ENCODE data around the gene PLEKHO2. TPM values are rescaled to one million over a fixed set of nuclear protein-coding genes. Genes with fewer than 3 reads are reported as not detected.

PLEKHO2 gene
- total RNA-seq, 4 donors from 2014 or later: 10.3 to 46.2 (median 23.0) TPM

- no peaks in the 10 kb centered on the region for H3K36me3 ChIP-seq
- intact Hi-C loops (cut with DNase I; ENCODE audit: low total_unique reads): no loop called here
- no peak for DNase-seq
- no peaks in the 10 kb centered on the region for H3K9me3 ChIP-seq
- H3K4me3 ChIP-seq: no peak overlapping the region
- H3K27ac ChIP-seq: peak overlapping the region; percentile 40 to 48
- H3K4me1 ChIP-seq: peaks cover 18 to 29% of the 10 kb centered on the region in 2 donors
- no peaks in the 10 kb centered on the region for H3K27me3 ChIP-seq
- TF ChIP-seq CTCF (IDR thresholded peaks at IDR 0.05): no peak
- no peak for TF ChIP-seq POLR2A (IDR thresholded peaks at IDR 0.05)
These were observed 12.8 kb downstream of the PLEKHO2 start for GRCh38 chr15:64854526-64854925.

DNA sequence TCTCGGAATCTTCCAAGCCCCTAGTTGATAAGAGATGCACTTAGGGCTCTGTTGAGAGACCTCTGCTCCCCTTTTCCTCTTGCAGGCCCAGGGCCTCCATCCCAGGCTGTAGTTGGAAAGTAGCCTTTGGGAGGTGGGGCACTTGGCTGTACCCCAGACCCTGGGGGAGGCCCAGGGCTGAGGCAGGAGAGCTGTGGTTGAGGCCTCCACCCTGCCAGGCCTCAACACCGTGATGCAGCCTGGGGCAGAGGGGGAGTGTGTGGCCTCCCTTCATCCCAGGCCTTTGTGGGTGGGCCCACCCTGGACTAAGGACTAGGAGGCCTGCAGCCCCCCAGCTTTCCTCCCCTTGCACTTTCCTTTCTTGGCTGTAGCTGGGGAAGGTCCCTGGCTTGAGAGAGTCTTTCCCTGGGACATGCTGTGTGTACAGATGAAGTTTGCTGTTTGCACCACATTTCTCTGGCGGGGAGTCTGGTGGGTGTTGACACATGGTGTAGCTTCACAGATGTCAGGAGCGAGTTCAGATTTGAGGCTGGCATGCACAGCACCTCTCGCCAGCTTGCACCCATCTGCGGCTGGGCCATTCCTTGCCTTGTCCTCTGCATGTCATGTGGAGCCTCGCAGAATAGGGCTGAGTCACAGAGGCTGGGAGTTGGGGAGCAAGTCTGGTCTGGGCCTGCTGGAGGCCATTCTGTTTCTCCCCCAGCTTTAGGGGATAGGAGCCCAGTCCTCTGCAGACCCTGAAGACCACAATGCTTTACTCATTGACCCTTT is 13.7 kb downstream of the PLEKHO2 start:
- intact Hi-C loops (cut with DNase I; ENCODE audit: low total_unique reads): no loop called here
- Histone ChIP-seq H3K9me3 (no peaks in the 10 kb centered on the region), H3K4me1 (peaks cover 18 to 29% of the 10 kb centered on the region in 2 donors), H3K36me3 (no peaks in the 10 kb centered on the region), H3K27ac (peak overlapping the region; percentile 72 to 80), H3K27me3 (no peaks in the 10 kb centered on the region), H3K4me3 (no peak overlapping the region)
- TF ChIP-seq POLR2A (IDR thresholded peaks at IDR 0.05) (no peak), CTCF (IDR thresholded peaks at IDR 0.05) (no peak)
- DNase-seq: no peak

DNA sequence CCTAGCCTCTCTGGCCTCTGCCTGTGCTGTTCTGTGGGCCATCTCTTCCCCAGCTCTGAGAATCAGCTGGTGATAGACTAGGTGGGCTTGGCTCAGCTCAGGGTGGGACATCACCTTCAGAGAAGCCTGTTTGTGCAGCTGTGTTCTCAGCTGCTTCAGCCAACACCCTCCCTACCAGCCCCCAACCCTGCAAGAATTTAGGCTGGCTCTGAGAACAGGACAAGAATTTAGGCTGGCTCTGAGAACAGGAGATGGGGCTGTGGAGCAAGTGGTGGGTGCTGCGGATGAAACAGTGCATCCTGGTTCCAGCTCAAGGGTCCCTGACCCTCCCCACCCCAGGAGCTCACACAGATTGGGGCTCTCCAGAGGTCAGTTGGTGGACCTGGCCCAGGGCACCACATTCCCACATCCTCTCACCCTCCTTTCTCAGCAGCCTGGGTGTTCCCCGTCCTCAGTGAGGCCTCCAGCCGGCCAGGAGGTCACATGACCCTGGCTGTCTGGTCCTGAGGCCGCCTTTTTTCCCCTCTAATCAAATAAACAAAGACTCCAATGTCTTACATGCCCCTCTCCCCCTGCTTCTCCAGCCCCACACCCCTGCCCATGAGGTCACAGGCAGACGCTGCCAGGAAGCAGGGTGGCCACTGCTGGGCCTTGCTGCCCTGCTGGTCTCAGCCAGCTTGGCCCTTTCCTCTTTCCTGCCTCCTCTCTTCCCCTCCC is 14.9 kb downstream of the PLEKHO2 start:
- Histone ChIP-seq H3K9me3 (no peaks in the 10 kb centered on the region), H3K27me3 (no peaks in the 10 kb centered on the region), H3K36me3 (no peaks in the 10 kb centered on the region), H3K4me1 (peaks cover 12 to 29% of the 10 kb centered on the region in 2 donors), H3K27ac (peak overlapping the region; percentile 72 to 80), H3K4me3 (no peak overlapping the region)
- DNase-seq: peak in 1 of 2 donors; percentile 51
- intact Hi-C loops (cut with DNase I; ENCODE audit: low total_unique reads): no loop called here
- TF ChIP-seq CTCF (IDR thresholded peaks at IDR 0.05) (no peak), POLR2A (IDR thresholded peaks at IDR 0.05) (no peak)

DNA sequence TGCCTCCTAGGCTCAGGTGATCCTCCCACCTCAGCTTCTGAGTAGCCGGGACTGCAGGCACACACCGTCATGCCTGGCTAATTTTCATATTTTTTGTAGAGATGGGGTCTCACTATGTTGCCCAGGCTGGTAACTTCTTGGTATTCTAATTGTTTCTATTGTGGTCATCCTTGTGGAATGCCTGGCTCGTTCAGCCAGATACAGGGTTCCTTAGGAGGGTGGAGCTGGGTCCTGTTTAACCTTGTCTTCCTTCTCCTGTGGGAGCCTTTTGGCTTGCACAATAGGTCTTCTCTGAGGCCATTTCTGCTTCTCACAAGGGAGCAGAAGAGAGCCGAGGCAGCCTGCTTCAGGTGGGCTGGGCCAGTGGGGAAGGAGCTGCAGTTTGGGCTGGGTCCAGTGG is 15.7 kb downstream of the PLEKHO2 start:
- no peak for TF ChIP-seq POLR2A (IDR thresholded peaks at IDR 0.05)
- TF ChIP-seq CTCF (IDR thresholded peaks at IDR 0.05): no peak
- Histone ChIP-seq H3K27ac (peak overlapping the region; percentile 72 to 80), H3K4me3 (no peak overlapping the region), H3K36me3 (no peaks in the 10 kb centered on the region), H3K4me1 (peaks cover 12 to 33% of the 10 kb centered on the region in 2 donors), H3K9me3 (no peaks in the 10 kb centered on the region), H3K27me3 (no peaks in the 10 kb centered on the region)
- no peak for DNase-seq
- intact Hi-C loops (cut with DNase I; ENCODE audit: low total_unique reads): no loop called here

- H3K27me3 ChIP-seq: no peaks in the 10 kb centered on the region
- H3K27ac ChIP-seq: peak overlapping the region; percentile 72 to 80
- H3K36me3 ChIP-seq: no peaks in the 10 kb centered on the region
- H3K4me3 ChIP-seq: no peak overlapping the region
- no peak for DNase-seq
- no peaks in the 10 kb centered on the region for H3K9me3 ChIP-seq
- intact Hi-C loops (cut with DNase I; ENCODE audit: low total_unique reads): no loop called here
- no peak for TF ChIP-seq POLR2A (IDR thresholded peaks at IDR 0.05)
- TF ChIP-seq CTCF (IDR thresholded peaks at IDR 0.05): no peak
- H3K4me1 ChIP-seq: peaks cover 12 to 33% of the 10 kb centered on the region in 2 donors
These were observed 16.4 kb downstream of the PLEKHO2 start for GRCh38 chr15:64858021-64858575.
